Measurements from ENCODE around the gene CRYGB.

CRYGB gene

GRCh38 chr2:208153156-208153555, 7.2 kb upstream of the CRYGB start:
- Histone ChIP-seq H2AFZ (ENCODE audit: low read depth, low read length, severe bottlenecking) (no peak overlapping the region), H3K9me3 (ENCODE audit: insufficient read depth, low read length) (no peaks in the 10 kb centered on the region), H3K79me2 (ENCODE audit: insufficient read depth, low read length) (no peaks in the 10 kb centered on the region), H3K27ac (ENCODE audit: low read depth, low read length) (no peak overlapping the region), H3F3A (ENCODE audit: insufficient read depth) (no peaks in the 10 kb centered on the region), H3K9ac (ENCODE audit: low read length) (no peak overlapping the region), H3K36me3 (ENCODE audit: low read length) (no peaks in the 10 kb centered on the region), H3K4me2 (ENCODE audit: low read depth, low read length, poor library complexity, severe bottlenecking) (no peak overlapping the region), H3K9me2 (replicated peaks; ENCODE audit: insufficient read depth, low read length) (no peaks in the 10 kb centered on the region), H3K27me3 (ENCODE audit: low read length) (no peaks in the 10 kb centered on the region), H4K20me1 (ENCODE audit: low read depth, low read length) (no peaks in the 10 kb centered on the region), H3K4me3 (ENCODE audit: insufficient read depth, low read length, poor library complexity, severe bottlenecking) (no peak overlapping the region)
- TF ChIP-seq EZH2phosphoT487 (conservative IDR thresholded peaks at IDR 0.05; ENCODE audit: low read length): no peak
- TF ChIP-seq CTCF (IDR thresholded peaks at IDR 0.05; ENCODE audit: insufficient read depth, low read length, poor library complexity, severe bottlenecking): no peak

GRCh38 chr2:208150956-208151355, 5.0 kb upstream of the CRYGB start:
- no peaks in the 10 kb centered on the region for H3K79me2 ChIP-seq (ENCODE audit: insufficient read depth, low read length)
- no peak overlapping the region for H3K27ac ChIP-seq (ENCODE audit: low read depth, low read length)

GRCh38 chr2:208150094-208150493, 4.1 kb upstream of the CRYGB start:
- H3K27ac ChIP-seq (ENCODE audit: low read depth, low read length): no peak overlapping the region
- no peaks in the 10 kb centered on the region for H3K79me2 ChIP-seq (ENCODE audit: insufficient read depth, low read length)
- TF ChIP-seq EZH2phosphoT487 (conservative IDR thresholded peaks at IDR 0.05; ENCODE audit: low read length): no peak
- TF ChIP-seq CTCF (IDR thresholded peaks at IDR 0.05; ENCODE audit: insufficient read depth, low read length, poor library complexity, severe bottlenecking): no peak
- no peaks in the 10 kb centered on the region for H3K9me2 ChIP-seq (replicated peaks; ENCODE audit: insufficient read depth, low read length)
- H3K36me3 ChIP-seq (ENCODE audit: low read length): no peaks in the 10 kb centered on the region
- no peak overlapping the region for H2AFZ ChIP-seq (ENCODE audit: low read depth, low read length, severe bottlenecking)
- no peak overlapping the region for H3K4me2 ChIP-seq (ENCODE audit: low read depth, low read length, poor library complexity, severe bottlenecking)
- H3K9me3 ChIP-seq (ENCODE audit: insufficient read depth, low read length): no peaks in the 10 kb centered on the region
- no peaks in the 10 kb centered on the region for H4K20me1 ChIP-seq (ENCODE audit: low read depth, low read length)
- no peak overlapping the region for H3K4me3 ChIP-seq (ENCODE audit: insufficient read depth, low read length, poor library complexity, severe bottlenecking)
- no peaks in the 10 kb centered on the region for H3K27me3 ChIP-seq (ENCODE audit: low read length)
- no peaks in the 10 kb centered on the region for H3F3A ChIP-seq (ENCODE audit: insufficient read depth)
- H3K9ac ChIP-seq (ENCODE audit: low read length): no peak overlapping the region

More at GRCh38 chr2:208150956-208151355, 5.0 kb upstream of the CRYGB start:
- H3K27me3 ChIP-seq (ENCODE audit: low read length): no peaks in the 10 kb centered on the region
- no peak overlapping the region for H3K4me2 ChIP-seq (ENCODE audit: low read depth, low read length, poor library complexity, severe bottlenecking)
- no peak overlapping the region for H2AFZ ChIP-seq (ENCODE audit: low read depth, low read length, severe bottlenecking)
- H3K36me3 ChIP-seq (ENCODE audit: low read length): no peaks in the 10 kb centered on the region
- no peaks in the 10 kb centered on the region for H3K9me2 ChIP-seq (replicated peaks; ENCODE audit: insufficient read depth, low read length)
- TF ChIP-seq CTCF (IDR thresholded peaks at IDR 0.05; ENCODE audit: insufficient read depth, low read length, poor library complexity, severe bottlenecking) (no peak), EZH2phosphoT487 (conservative IDR thresholded peaks at IDR 0.05; ENCODE audit: low read length) (no peak)
- H3K9ac ChIP-seq (ENCODE audit: low read length): no peak overlapping the region
- no peak overlapping the region for H3K4me3 ChIP-seq (ENCODE audit: insufficient read depth, low read length, poor library complexity, severe bottlenecking)
- H4K20me1 ChIP-seq (ENCODE audit: low read depth, low read length): no peaks in the 10 kb centered on the region
- no peaks in the 10 kb centered on the region for H3F3A ChIP-seq (ENCODE audit: insufficient read depth)
- H3K9me3 ChIP-seq (ENCODE audit: insufficient read depth, low read length): no peaks in the 10 kb centered on the region

Measured in SU-DHL-6 (cell line).